Heart left ventricle (tissue), 16 donors: ENCODE measurements around the gene LARP1. TPM values are rescaled to one million over a fixed set of nuclear protein-coding genes. Genes with fewer than 3 reads are reported as not detected.

Experiments
- ATAC-seq, 4 donors: fragments of 200-7000 bp; cut with Tn5 transposase; one replicate each; pipeline ENCODE4 v1.9.1; 2020 to 2022; ENCODE audit warnings: moderate library complexity in 4 of 4, mild to moderate bottlenecking in 3 of 4, moderate number of reproducible peaks in 1 of 4
- DNase-seq, 5 donors: peaks; one replicate each; pipeline ENCODE4 v3.0.0-alpha.2; 2020
- H3K27ac ChIP-seq, 12 donors: fragments of 200-600 bp; sonication (generic) in 4 of 12; one replicate each; pipeline versions ENCODE4 v1.5.0 to v1.8.0; 2016 to 2022; ENCODE audit warnings: mild to moderate bottlenecking in 2 of 12
- H3K27me3 ChIP-seq, 9 donors: fragments of 200-600 bp; sonication (generic) in 2 of 9; one replicate each; pipeline versions ENCODE4 v1.5.1 to v1.8.0; 2016 to 2022; ENCODE audit warnings: mild to moderate bottlenecking in 3 of 9
- H3K36me3 ChIP-seq, 9 donors: fragments of 200-600 bp; sonication (generic) in 2 of 9; one replicate each; pipeline versions ENCODE4 v1.5.0 to v1.8.0; 2018 to 2022; ENCODE audit warnings: mild to moderate bottlenecking in 2 of 9
- H3K4me1 ChIP-seq, 12 donors: fragments of 200-600 bp; sonication (generic) in 4 of 12; one replicate each; pipeline versions ENCODE4 v1.5.0 to v1.8.0; 2016 to 2022; ENCODE audit warnings: mild to moderate bottlenecking in 3 of 12
- H3K4me3 ChIP-seq, 12 donors: fragments of 200-600 bp; sonication (generic) in 4 of 12; one replicate each; pipeline versions ENCODE4 v1.5.0 to v1.8.0; 2017 to 2022; ENCODE audit warnings: mild to moderate bottlenecking in 9 of 12, moderate library complexity in 4 of 12
- H3K9me3 ChIP-seq, 12 donors: fragments of 200-600 bp; sonication (generic) in 4 of 12; one replicate each; pipeline versions ENCODE4 v1.5.0 to v1.8.0; 2016 to 2022; ENCODE audit warnings: mild to moderate bottlenecking in 1 of 12
- CTCF ChIP-seq, 12 donors: fragments of 200-600 bp; sonication (generic) in 4 of 12; IDR thresholded peaks; one replicate each; pipeline versions ENCODE4 v1.5.0 to v1.8.0; 2018 to 2022; ENCODE audit warnings: antibody characterized with exemption in 12 of 12, mild to moderate bottlenecking in 5 of 12
- POLR2A ChIP-seq, 2 donors: fragments of 450-650 bp; IDR thresholded peaks; one replicate each; pipeline ENCODE4 v1.6.1; 2017; ENCODE audit warnings: antibody characterized with exemption in 2 of 2, mild to moderate bottlenecking in 2 of 2, moderate library complexity in 2 of 2
- WGBS, 4 donors: extraction: QIAGEN DNeasy Blood & Tissue Kit in 2 of 4; methylation state at CpG; one replicate each; pipeline versions ENCODE4 v1.1.5 to v1.1.7; 2013 to 2018; 5-methylcytosine and 5-hydroxymethylcytosine counted together
- intact Hi-C, 10 donors: fragments of 100-400 bp; cut with DNase I; formaldehyde crosslinking; loops; one replicate each; pipeline versions ENCODE4 v1.11.1 to v1.14.2; 2022
- polyA plus RNA-seq, 2 donors: library from polyadenylated mRNA; stranded (reverse); fragments of 200-250 nt; gene quantifications; one replicate each; pipeline ENCODE4 v1.2.3, GENCODE V29; 2013
- total RNA-seq, 9 donors: library from RNA; depleted of rRNA in 2 of 9; stranded (reverse); fragments of >200 nt in 2 of 9; fragmentation: NEBNext Ultra II Directional in 3 of 9; extraction: Animal tissue kit (Norgen Biotek cat#: 25700) in 3 of 9; gene quantifications; one replicate each; pipeline versions ENCODE4 v1.1.0 to v1.2.4, GENCODE V29; 2016 to 2023
- donor health status: ischemic (EF 13 %, LVEDD 7.1; RV severe dilation, severe dysfunction).
- donor health status: healthy with polysubstance abuse.
- donor health status: DM: no; HTN: yes; CAD: no.
- donor health status: DM: no; HTN: no; CAD: no.
- donor health status: ischemic (EF 25% LVEDD 6.9; RV normal size, moderate dysfunction).
- donor health status: ischemic (EF 25% LVEDD 5.7; RV mildly dilated, moderate dysfunction).
- donor health status: healthy.
- donor health status: DM: yes; HTN: yes; CAD: no.
- donor health status: ischemic (EF 35%, LVEDD 5.7; RV mildly dilated, moderate dysfunction).
- donor health status: nonischemic (EF 11% LVEDD 7.7; RV severe dilation, severe dysfunction).
- donor health status: DM: yes; HTN: yes; CAD: no.
- donor health status: PGD.
- donor health status: ischemic (EF 29% LVEDD 5.4; RV normal size, mild dysfunction).
- donor health status: nonischemic (EF 23%, LVEDD 6.1; RV moderate dilation, normal function).

LARP1 gene
- total and polyA plus RNA-seq, 11 donors = 36.5 to 189 (median 164) TPM

DNA sequence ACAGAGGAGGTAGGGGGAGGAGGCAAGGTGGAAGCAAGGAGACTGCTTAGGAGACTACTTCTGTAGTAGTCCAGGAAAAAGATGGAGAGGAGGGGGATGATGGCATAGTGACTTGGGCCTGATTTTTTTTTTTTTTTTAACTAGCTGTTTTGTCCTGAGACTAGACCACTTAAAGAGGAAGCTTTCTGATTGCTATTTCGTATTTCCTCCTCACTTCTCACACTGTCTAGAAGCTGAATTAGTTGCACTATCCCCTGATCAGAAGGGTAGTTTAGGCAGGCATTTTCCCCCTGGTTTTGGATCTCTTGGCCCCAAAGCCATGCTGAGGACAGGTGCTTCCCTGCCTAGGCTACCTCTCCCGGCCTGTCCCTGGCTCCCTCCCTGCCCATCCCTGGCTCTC, 14.9 kb downstream of the LARP1 start:
- Histone ChIP-seq H3K4me1 (peaks cover 9 to 100% (median 90%) of the 10 kb centered on the region in 12 donors), H3K27ac (peak overlapping the region in 5 of 12 donors; percentile 24 to 72 (median 62)), H3K4me3 (no peak overlapping the region), H3K36me3 (no peaks in the 10 kb centered on the region), H3K9me3 (no peaks in the 10 kb centered on the region), H3K27me3 (no peaks in the 10 kb centered on the region)
- intact Hi-C loops = no loop called here
- WGBS, 4 donors = 37 to 56% (median 43%) methylated on average over 2 of the region's 2 CpGs
- ATAC-seq (no peak), DNase-seq (no peak)
- no peak for TF ChIP-seq CTCF (IDR thresholded peaks at IDR 0.05)
- TF ChIP-seq POLR2A (IDR thresholded peaks at IDR 0.05) = no peak

DNA sequence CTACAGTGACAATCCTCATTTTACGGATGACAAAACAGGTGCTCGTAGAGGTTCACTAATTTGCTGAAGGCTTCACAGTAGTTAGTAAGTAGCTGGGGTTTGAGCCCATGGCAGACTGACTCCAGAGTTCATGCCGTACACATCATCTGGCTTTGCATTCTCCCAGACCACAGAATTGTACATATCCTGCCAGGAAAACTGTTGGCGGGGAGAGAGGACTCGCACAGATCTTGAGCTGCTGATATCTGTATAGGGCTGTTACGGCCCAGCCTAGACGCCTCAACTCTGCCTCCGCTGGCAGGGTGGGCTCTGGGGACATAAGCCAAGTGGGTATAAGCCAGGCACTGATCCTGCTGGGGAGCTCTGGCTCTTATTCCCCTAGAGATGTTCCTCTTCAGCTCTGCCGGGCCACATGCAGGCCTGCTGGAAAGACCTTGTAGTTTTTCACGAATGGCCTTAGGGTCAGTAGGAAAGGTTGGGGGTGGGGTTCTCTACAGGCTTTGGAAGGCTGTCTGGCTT, 16.3 kb downstream of the LARP1 start:
- DNase-seq = peak in 4 of 5 donors; percentile 23 to 42 (median 37)
- Histone ChIP-seq H3K9me3 (no peaks in the 10 kb centered on the region), H3K4me3 (peak overlapping the region in 2 of 12 donors; percentile 2 to 17), H3K27ac (peak overlapping the region in 11 of 12 donors; percentile 3 to 72 (median 41)), H3K36me3 (no peaks in the 10 kb centered on the region), H3K4me1 (peaks cover 9 to 100% (median 92%) of the 10 kb centered on the region in 12 donors), H3K27me3 (no peaks in the 10 kb centered on the region)
- TF ChIP-seq CTCF (IDR thresholded peaks at IDR 0.05) (no peak), POLR2A (IDR thresholded peaks at IDR 0.05) (no peak)
- peak; percentile 62 to 73 (median 70) for ATAC-seq
- intact Hi-C loops = no loop called here
- 14 to 21% (median 17%) methylated on average over 10 of the region's 10 CpGs for WGBS, 4 donors

GRCh38 chr5:154773326-154773725, 18.1 kb downstream of the LARP1 start:
- ATAC-seq (peak in 2 of 4 donors; percentile 12 to 31), DNase-seq (no peak)
- intact Hi-C loops = no loop called here
- H3K9me3 ChIP-seq = no peaks in the 10 kb centered on the region
- H3K4me1 ChIP-seq = peaks cover 6 to 98% (median 87%) of the 10 kb centered on the region in 12 donors
- TF ChIP-seq POLR2A (IDR thresholded peaks at IDR 0.05) (no peak), CTCF (IDR thresholded peaks at IDR 0.05) (no peak)
- peak overlapping the region in 4 of 12 donors; percentile 15 to 37 (median 20) for H3K27ac ChIP-seq
- 38 to 54% (median 47%) methylated on average over 3 of the region's 3 CpGs for WGBS, 4 donors
- H3K4me3 ChIP-seq = no peak overlapping the region
- H3K27me3 ChIP-seq = no peaks in the 10 kb centered on the region
- H3K36me3 ChIP-seq = peaks cover 0 to 3% (median 0%) of the 10 kb centered on the region in 9 donors

DNA sequence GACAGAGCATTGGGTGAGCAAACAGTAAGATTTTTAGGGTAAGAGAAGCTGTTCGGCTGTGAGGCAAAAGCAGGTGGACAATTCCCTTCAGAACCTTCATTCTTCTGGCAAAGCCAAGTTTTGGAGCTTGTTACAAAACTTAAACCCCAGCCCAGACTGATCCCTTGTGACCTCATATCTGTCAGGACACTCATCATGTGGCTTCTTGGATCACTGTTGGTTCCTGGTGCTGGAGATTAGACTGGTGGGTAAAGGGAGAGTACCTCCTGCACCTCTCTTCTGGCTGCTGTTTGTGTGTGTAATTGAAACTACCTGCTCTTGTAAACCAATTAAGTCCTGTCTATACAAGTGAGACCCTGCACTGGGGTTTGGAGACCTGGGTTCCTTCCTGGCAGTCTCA, 21.0 kb downstream of the LARP1 start:
- H3K4me1 ChIP-seq = peaks cover 0 to 98% (median 87%) of the 10 kb centered on the region in 12 donors
- WGBS, 4 donors = 40 to 65% (median 61%) methylated on average over 1 of the region's 1 CpG
- TF ChIP-seq CTCF (IDR thresholded peaks at IDR 0.05) (no peak), POLR2A (IDR thresholded peaks at IDR 0.05) (no peak)

More for the DNA sequence above, 21.0 kb downstream of the LARP1 start:
- peaks cover 0 to 3% (median 0%) of the 10 kb centered on the region in 9 donors for H3K36me3 ChIP-seq
- H3K27ac ChIP-seq = peak overlapping the region in 6 of 12 donors; percentile 2 to 59 (median 25)
- no peaks in the 10 kb centered on the region for H3K27me3 ChIP-seq
- intact Hi-C loops = no loop called here
- ATAC-seq = peak in 3 of 4 donors; percentile 33 to 51 (median 43)
- DNase-seq = no peak
- no peak overlapping the region for H3K4me3 ChIP-seq
- no peaks in the 10 kb centered on the region for H3K9me3 ChIP-seq
